Measurements from ENCODE around the gene TARS2.

DNA sequence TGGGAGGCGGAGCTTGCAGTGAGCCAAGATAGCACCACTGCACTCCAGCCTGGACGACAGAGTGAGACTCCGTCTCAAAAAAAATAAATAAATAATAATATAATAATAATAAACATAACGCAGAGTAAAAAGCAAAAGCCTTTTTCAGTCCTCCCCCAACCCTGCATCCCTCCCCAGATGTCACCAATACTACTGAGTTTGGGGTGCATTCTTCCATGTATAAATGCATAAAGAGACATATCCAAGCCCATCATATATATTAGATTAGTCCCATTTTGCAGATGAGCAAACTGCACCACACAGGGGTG lies 61.1 kb downstream of the TARS2 start:
- TF ChIP-seq POLR2AphosphoS5 (IDR thresholded peaks at IDR 0.05; ENCODE audit: low read depth, low read length), result no peak
- TF ChIP-seq POLR2A (IDR thresholded peaks at IDR 0.05; ENCODE audit: low read depth, low read length), result no peak
- TF ChIP-seq TAF1 (IDR thresholded peaks at IDR 0.05; ENCODE audit: borderline replicate concordance, low read depth, low read length), result no peak
